Measurements from ENCODE around the gene ULBP1. TPM values are rescaled to one million over a fixed set of nuclear protein-coding genes. Genes with fewer than 3 reads are reported as not detected.

The ULBP1 gene
- total RNA-seq, 2 experiments from 2014 or later, result 0.08 to 0.14 TPM

GRCh38 chr6:149960488-149960887, 3.3 kb upstream of the ULBP1 start:
- intact Hi-C loops (cut with DNase I, micrococcal nuclease), result loop anchor here in 1 of 2 experiments (2.0 to 5.0 kb wide), 2 partner anchors 22 to 47 kb away; no protein-coding TSS in a partner anchor
- Mint-ChIP-seq H3K27me3 (peaks cover 91% of the 10 kb centered on the region), H3K36me3 (ENCODE audit: low read depth) (no peaks in the 10 kb centered on the region), H3K4me1 (ENCODE audit: low read depth) (peaks cover 24% of the 10 kb centered on the region), H3K4me3 (no peak overlapping the region), H3K9me3 (no peaks in the 10 kb centered on the region), H3K27ac (no peak overlapping the region)
- peaks cover 29% of the 10 kb centered on the region for H3K4me1 ChIP-seq (ENCODE audit: insufficient read depth, low read length)
- ChIA-PET CTCF (no interaction called here), POLR2A (no interaction called here)
- peaks cover 68 to 71% of the 10 kb centered on the region in 2 experiments for H3K27me3 ChIP-seq (ENCODE audit: control insufficient read depth in 1 of 2, insufficient read depth in 2 of 2, low read length in 2 of 2)
- H3K27ac ChIP-seq (ENCODE audit: low read depth in 1 of 2, low read length in 2 of 2), result no peak overlapping the region
- no peak for ATAC-seq (ENCODE audit: poor library complexity)
- no peak for DNase-seq
- no peaks in the 10 kb centered on the region for H3K36me3 ChIP-seq (ENCODE audit: insufficient read depth, low read length)
- peaks cover 0 to 18% of the 10 kb centered on the region in 2 experiments for H3K9me3 ChIP-seq (ENCODE audit: control insufficient read depth in 1 of 2, insufficient read depth in 1 of 2, low read length in 2 of 2)
- TF ChIP-seq CTCF (IDR thresholded peaks at IDR 0.05), result no peak
- no peak overlapping the region for H3K4me3 ChIP-seq (ENCODE audit: low read length)

- H3K36me3 ChIP-seq (ENCODE audit: insufficient read depth, low read length), result no peaks in the 10 kb centered on the region
- H3K4me1 Mint-ChIP-seq (ENCODE audit: low read depth), result peaks cover 28% of the 10 kb centered on the region
- intact Hi-C loops (cut with DNase I, micrococcal nuclease), result loop anchor here in 1 of 2 experiments (1.0 to 5.0 kb wide), 3 partner anchors 23 to 45 kb away; no protein-coding TSS in a partner anchor
- DNase-seq (peak in 9 of 14 experiments; percentile 20 to 76 (median 39)), ATAC-seq (ENCODE audit: poor library complexity) (peak; percentile 44)
- H3K9me3 Mint-ChIP-seq, result no peaks in the 10 kb centered on the region
- no peak overlapping the region for H3K27ac Mint-ChIP-seq
- no peaks in the 10 kb centered on the region for H3K36me3 Mint-ChIP-seq (ENCODE audit: low read depth)
- peaks cover 89% of the 10 kb centered on the region for H3K27me3 Mint-ChIP-seq
- ChIA-PET POLR2A (no interaction called here), CTCF (interaction anchor here (0.6 to 1.0 kb wide), 3 partner anchors 23 to 55 kb away, joined by 3 read pairs; no protein-coding TSS in a partner anchor)
- no peak overlapping the region for H3K27ac ChIP-seq (ENCODE audit: low read depth in 1 of 2, low read length in 2 of 2)
- peaks cover 64 to 67% of the 10 kb centered on the region in 2 experiments for H3K27me3 ChIP-seq (ENCODE audit: control insufficient read depth in 1 of 2, insufficient read depth in 2 of 2, low read length in 2 of 2)
- peak; percentile 13 for TF ChIP-seq CTCF (IDR thresholded peaks at IDR 0.05)
- H3K4me3 Mint-ChIP-seq, result peak overlapping the region; percentile 59
- H3K4me1 ChIP-seq (ENCODE audit: insufficient read depth, low read length), result peaks cover 31% of the 10 kb centered on the region
- H3K4me3 ChIP-seq (ENCODE audit: low read length), result no peak overlapping the region
- H3K9me3 ChIP-seq (ENCODE audit: control insufficient read depth in 1 of 2, insufficient read depth in 1 of 2, low read length in 2 of 2), result peaks cover 0 to 18% of the 10 kb centered on the region in 2 experiments
Measured at GRCh38 chr6:149961728-149962425, 1.9 kb upstream of the ULBP1 start.

GRCh38 chr6:149962461-149963211, 1.1 kb upstream of the ULBP1 start:
- no peak for TF ChIP-seq CTCF (IDR thresholded peaks at IDR 0.05)
- no peak overlapping the region for H3K27ac Mint-ChIP-seq
- DNase-seq (no peak), ATAC-seq (ENCODE audit: poor library complexity) (no peak)
- no peaks in the 10 kb centered on the region for H3K9me3 Mint-ChIP-seq
- intact Hi-C loops (cut with DNase I, micrococcal nuclease), result loop anchor here in 1 of 2 experiments (5.0 kb wide), 1 partner anchor 45 kb away; no protein-coding TSS in a partner anchor
- POLR2A ChIA-PET, result no interaction called here
- Histone ChIP-seq H3K27ac (ENCODE audit: low read depth in 1 of 2, low read length in 2 of 2) (no peak overlapping the region), H3K36me3 (ENCODE audit: insufficient read depth, low read length) (no peaks in the 10 kb centered on the region), H3K4me1 (ENCODE audit: insufficient read depth, low read length) (peaks cover 31% of the 10 kb centered on the region), H3K27me3 (ENCODE audit: control insufficient read depth in 1 of 2, insufficient read depth in 2 of 2, low read length in 2 of 2) (peaks cover 64 to 71% of the 10 kb centered on the region in 2 experiments), H3K4me3 (ENCODE audit: low read length) (peak overlapping the region; percentile 55), H3K9me3 (ENCODE audit: control insufficient read depth in 1 of 2, insufficient read depth in 1 of 2, low read length in 2 of 2) (peaks cover 0 to 18% of the 10 kb centered on the region in 2 experiments)
- peaks cover 95% of the 10 kb centered on the region for H3K27me3 Mint-ChIP-seq
- H3K4me3 Mint-ChIP-seq, result peak overlapping the region; percentile 95
- H3K36me3 Mint-ChIP-seq (ENCODE audit: low read depth), result no peaks in the 10 kb centered on the region
- peaks cover 28% of the 10 kb centered on the region for H3K4me1 Mint-ChIP-seq (ENCODE audit: low read depth)
- CTCF ChIA-PET, result no interaction called here
